Effector CD4-positive, alpha-beta T cell (primary cell): ENCODE measurements around the gene OPCML.

Experiments used
- DNase-seq: peaks from one replicate; pipeline ENCODE4 v3.0.0-alpha.2; 2020

OPCML gene

GRCh38 chr11:133271871-133272776 lies 260.2 kb downstream of the OPCML start:
- DNase-seq: no peak

DNA sequence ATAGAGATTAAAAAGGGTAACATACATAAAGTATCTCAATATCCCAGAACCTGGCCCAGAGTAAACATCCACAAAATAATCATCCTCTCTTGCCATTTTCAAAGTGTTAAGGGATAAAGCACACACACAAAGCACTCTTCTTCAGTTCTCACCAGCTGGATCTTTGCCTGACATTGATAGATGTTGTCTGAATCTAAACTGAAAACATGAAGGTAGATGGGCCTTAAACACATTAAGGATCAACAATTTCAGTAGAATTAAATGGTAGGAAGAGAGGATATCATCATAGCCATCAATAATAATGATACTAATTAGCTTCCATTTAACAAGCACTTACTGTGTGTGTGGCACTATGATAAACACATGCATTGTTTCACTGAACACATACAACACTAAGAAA lies 261.1 kb downstream of the OPCML start:
- DNase-seq: no peak

GRCh38 chr11:133269267-133269666 lies 263.0 kb downstream of the OPCML start:
- no peak for DNase-seq

- DNase-seq: no peak
Observed at GRCh38 chr11:133266986-133267385, 265.3 kb downstream of the OPCML start.

GRCh38 chr11:133265530-133266035 lies 266.7 kb downstream of the OPCML start:
- no peak for DNase-seq

DNA sequence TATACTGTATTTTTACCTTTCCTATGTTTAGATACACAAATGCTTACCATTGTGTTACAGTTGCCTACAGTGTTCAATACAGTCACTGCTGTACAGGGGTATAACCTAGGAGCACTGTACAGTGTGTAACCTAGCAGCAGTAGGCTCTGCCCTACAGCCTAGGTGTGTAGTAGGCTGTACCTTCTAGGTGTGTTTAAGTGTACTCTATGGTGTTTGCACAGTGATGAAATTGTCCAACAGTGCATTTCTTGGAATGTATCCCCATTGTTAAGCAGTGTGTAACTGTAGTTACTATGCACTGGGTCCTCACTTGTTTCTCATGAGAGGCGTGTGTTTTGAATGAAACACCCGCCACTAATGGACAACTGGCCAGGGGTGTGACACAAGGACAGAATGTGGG lies 269.0 kb downstream of the OPCML start:
- no peak for DNase-seq

DNA sequence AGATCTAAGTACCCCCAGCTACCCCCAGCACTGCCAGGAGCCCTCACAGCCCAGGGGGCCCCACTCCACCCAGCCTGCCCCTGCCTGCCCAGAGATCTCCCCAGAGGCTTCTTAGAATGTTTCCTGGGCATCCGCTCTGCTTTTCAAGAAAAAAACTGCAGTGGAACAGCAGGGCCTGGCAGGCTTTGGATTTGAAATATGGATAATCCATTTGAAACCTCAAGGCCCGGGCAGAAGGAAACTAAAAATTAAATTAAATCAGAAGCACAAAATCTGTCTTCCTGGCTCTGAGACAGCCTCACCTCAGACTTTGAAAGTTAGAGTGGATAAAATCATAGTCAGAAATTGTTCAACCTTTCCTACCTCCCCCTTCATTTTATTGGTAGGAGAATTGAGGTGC lies 273.6 kb downstream of the OPCML start:
- DNase-seq: no peak

DNA sequence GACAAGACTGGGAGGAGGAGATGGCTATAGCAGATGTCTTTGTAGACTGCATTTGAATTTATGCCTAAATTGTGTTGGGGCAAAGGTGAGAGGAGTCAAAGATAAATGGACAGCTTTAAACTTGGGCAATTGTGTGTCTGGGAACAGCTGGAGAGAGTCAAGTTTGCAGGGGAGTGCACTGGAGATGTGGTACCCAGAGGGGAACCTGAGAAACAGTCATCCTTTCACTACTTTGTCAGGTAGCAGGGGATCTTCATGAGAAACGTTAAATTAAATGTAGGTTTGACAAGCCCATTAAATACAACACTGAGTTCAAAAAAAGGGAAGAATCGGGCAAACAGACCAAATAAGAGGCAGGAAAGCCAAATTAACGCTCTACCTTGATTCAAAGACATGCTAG lies 277.7 kb downstream of the OPCML start:
- no peak for DNase-seq

DNA sequence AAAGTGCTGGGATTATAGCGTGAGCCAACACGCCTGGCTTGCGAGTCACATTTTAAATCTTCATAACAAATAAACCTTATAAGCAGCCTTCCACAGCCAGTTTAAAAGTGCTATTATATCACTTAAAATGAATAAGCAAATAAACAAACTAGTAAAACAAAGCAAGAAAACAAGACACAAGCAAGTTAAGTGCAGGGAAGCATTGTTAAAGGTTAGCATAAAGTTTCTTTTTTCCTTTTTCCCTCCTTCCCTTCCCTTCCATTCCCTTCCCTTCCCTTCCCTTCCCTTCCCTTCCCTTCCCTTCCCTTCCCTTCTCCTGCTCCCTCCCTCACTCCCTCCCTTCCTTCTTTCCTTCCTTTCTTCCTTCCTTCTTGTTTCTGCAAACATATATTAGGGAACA lies 278.7 kb downstream of the OPCML start:
- no peak for DNase-seq

DNA sequence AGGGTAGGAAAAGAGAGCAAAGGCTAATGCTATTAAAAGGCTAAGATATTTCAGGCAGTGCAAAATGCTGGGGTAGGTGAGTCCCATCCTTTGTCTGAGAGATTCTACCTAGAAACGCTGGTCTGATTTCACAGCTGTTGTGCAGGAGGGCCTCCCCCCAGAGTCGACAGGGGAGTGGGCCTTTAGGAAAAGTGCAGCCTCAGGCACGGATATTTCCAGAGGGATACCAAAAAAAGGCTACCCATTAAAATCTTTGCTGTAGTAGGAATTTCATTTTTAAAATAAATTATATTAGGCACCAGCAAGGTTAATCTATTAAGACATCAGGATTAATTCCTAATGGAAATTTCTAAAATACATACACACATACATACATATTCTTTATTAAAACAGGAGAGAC lies 280.5 kb downstream of the OPCML start:
- DNase-seq: no peak

DNA sequence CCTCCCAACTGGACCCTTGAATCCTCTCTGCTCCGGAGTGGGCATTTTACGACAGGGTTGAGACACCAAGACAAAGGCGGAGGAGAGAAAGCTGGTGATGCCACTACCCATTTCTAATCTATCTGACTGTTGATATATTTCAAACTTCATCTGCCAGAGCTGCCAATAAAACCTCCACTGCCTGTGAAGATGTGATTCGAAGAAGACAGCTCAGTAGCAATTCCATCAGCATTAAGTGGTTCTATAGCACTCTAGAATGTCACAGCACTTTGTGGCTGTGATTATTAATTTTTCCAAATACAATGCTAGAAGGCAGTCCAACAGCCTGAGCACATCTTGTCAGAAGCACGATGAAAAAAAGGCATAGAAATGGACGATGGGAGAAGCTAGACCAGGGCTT lies 282.8 kb downstream of the OPCML start:
- DNase-seq: no peak

DNA sequence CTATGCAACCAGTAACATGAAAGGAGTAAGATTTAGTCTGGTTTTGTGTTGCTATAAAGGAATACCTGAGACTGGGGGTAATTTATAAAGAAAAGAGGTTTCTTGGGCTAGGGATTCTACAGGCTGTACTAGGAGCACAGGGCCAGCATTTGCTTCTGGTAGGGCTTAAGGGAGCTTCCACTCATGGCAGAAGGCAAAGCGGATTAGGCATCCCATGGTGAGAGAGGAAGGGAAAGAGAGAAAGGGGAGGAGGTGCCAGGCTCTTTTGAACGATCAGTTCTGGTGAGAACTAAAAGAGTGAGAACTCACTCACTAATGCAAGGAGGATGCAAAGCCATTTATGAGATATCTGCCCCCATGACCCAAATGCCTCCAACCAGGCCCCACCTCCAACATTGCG lies 283.2 kb downstream of the OPCML start:
- DNase-seq: no peak

GRCh38 chr11:133243832-133244231 lies 288.5 kb downstream of the OPCML start:
- DNase-seq: no peak

- DNase-seq: no peak
Observed at GRCh38 chr11:133240908-133241655, 291.2 kb downstream of the OPCML start.

DNA sequence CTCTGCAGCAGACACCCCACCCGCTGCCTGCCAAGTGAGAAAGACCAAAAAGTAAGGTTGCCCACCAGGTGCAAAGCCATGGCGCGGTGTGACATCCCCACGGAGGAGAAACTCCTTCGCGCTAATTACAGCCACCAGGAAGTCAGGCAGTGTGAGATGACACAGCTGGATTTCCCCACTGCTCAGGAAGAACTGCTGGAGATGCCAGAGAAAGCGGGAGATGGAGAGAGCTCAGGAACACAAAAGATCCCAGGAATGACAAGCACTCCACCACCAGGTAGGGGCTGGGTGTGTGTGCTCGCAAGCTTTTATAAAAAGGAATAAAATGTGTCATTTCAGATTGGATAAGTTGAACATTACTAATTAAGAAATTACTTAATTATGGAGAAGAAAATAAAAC lies 292.7 kb downstream of the OPCML start:
- DNase-seq: no peak

DNA sequence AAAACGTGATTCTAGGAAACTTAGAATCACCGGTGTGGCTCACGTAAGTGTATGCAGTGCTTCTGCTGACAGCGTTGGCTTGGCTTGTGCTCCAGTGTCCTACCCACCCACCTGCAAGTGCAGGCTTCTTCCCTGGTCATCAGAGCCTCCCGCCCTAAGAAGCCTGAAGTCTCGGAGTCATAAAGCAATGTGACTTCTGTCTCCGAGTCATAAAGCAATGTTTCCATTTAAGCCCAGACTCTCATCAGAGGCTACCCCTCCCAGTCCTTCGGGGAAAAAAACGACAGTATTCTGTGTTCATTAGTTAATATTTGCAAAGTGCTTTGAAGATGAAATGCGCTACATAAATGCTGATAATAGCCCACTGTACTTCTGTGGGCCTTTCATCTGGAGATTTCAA lies 293.8 kb downstream of the OPCML start:
- no peak for DNase-seq

GRCh38 chr11:133238027-133238426 lies 294.3 kb downstream of the OPCML start:
- no peak for DNase-seq

GRCh38 chr11:133235381-133235780 lies 296.9 kb downstream of the OPCML start:
- no peak for DNase-seq

- DNase-seq: no peak
Observed at GRCh38 chr11:133234883-133235282, 297.4 kb downstream of the OPCML start.

DNA sequence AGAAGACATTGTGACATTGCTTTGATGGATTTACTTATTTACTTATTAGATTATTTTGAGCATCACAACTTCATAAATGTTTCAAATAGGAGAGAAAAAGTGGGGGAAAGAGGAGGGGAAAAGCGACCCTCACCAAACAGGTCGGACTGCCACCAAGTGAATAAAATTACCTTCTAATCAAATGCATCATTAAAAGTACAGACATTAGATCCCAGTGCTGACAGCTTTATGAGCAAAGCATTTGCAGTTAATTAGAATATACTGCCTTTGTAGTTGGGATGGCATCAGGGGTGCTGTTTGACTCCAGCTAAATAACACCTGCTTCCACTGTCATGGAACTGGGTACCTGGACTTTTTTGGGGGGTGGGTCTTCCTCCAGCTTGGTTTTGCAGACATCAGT lies 299.6 kb downstream of the OPCML start:
- DNase-seq: no peak

- no peak for DNase-seq
Observed at GRCh38 chr11:133230431-133230830, 301.9 kb downstream of the OPCML start.

- DNase-seq: no peak
Observed at GRCh38 chr11:133228471-133229329, 303.6 kb downstream of the OPCML start.

GRCh38 chr11:133227632-133228111 lies 304.6 kb downstream of the OPCML start:
- no peak for DNase-seq
